ENCODE measurements around the gene CCDC88C. TPM values are rescaled to one million over a fixed set of nuclear protein-coding genes. Genes with fewer than 3 reads are reported as not detected.

CCDC88C gene
- total RNA-seq, 1 experiment from 2014 or later = 19.7 TPM

DNA sequence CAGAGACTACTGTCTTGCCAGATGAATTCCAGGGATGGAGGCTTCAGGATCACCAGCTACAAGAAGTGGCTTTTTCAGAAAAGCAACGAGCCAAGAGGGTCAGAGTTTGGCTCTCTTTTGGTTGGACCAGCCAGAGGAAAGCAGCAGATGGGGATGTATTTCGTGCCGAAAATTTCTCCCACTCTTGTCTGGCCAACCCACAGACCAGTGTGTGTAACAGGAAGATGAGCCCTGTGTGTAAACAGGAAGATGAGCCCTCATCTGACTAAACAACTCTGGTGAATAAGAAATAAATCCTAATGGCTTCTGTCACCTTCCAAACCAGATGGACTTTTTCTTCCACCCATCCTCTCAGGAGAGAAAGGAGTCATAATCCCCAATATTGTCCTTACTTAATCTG, 186.2 kb downstream of the CCDC88C start:
- H3K4me1 ChIP-seq (ENCODE audit: insufficient read depth, low read length) = peaks cover 44% of the 10 kb centered on the region
- TF ChIP-seq, protein P1, sequence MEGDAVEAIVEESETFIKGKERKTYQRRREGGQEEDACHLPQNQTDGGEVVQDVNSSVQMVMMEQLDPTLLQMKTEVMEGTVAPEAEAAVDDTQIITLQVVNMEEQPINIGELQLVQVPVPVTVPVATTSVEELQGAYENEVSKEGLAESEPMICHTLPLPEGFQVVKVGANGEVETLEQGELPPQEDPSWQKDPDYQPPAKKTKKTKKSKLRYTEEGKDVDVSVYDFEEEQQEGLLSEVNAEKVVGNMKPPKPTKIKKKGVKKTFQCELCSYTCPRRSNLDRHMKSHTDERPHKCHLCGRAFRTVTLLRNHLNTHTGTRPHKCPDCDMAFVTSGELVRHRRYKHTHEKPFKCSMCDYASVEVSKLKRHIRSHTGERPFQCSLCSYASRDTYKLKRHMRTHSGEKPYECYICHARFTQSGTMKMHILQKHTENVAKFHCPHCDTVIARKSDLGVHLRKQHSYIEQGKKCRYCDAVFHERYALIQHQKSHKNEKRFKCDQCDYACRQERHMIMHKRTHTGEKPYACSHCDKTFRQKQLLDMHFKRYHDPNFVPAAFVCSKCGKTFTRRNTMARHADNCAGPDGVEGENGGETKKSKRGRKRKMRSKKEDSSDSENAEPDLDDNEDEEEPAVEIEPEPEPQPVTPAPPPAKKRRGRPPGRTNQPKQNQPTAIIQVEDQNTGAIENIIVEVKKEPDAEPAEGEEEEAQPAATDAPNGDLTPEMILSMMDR (conservative IDR thresholded peaks at IDR 0.05; ENCODE audit: low read depth, low read length) = no peak
- TF ChIP-seq EZH2phosphoT487 (IDR thresholded peaks at IDR 0.05; ENCODE audit: borderline replicate concordance, low read length) = no peak
- no peak for TF ChIP-seq EZH2 (IDR thresholded peaks at IDR 0.05; ENCODE audit: low read length, unreplicated experiment)
- ChIA-PET CTCF (no interaction called here), POLR2A (ENCODE audit: unreplicated experiment) (no interaction called here)
- no peak overlapping the region for H3K27ac ChIP-seq (ENCODE audit: low read length)
- DNase-seq (no peak), ATAC-seq (no peak)
- intact Hi-C loops (cut with micrococcal nuclease) = no loop called here
- no peaks in the 10 kb centered on the region for H3K27me3 ChIP-seq (ENCODE audit: low read length)
- H3K79me2 ChIP-seq (ENCODE audit: low read length) = no peaks in the 10 kb centered on the region
- no peaks in the 10 kb centered on the region for H3K9me2 ChIP-seq (replicated peaks; ENCODE audit: low read length)
- H3K9ac ChIP-seq (ENCODE audit: low read length) = no peak overlapping the region
- H3K9me3 ChIP-seq (ENCODE audit: low read length) = no peaks in the 10 kb centered on the region
- no peak overlapping the region for H3K4me3 ChIP-seq (ENCODE audit: low read length)
- no peaks in the 10 kb centered on the region for H4K20me1 ChIP-seq (ENCODE audit: low read length)
- H3K36me3 ChIP-seq (ENCODE audit: low read depth, low read length) = no peaks in the 10 kb centered on the region
- no peak overlapping the region for H2AFZ ChIP-seq (ENCODE audit: low read length)
- no peak overlapping the region for H3K4me2 ChIP-seq (ENCODE audit: low read length)
- no TSS peak for BruUV-seq (replicated peaks)
- H3F3A ChIP-seq (ENCODE audit: low read length, unreplicated experiment) = no peaks in the 10 kb centered on the region

DNA sequence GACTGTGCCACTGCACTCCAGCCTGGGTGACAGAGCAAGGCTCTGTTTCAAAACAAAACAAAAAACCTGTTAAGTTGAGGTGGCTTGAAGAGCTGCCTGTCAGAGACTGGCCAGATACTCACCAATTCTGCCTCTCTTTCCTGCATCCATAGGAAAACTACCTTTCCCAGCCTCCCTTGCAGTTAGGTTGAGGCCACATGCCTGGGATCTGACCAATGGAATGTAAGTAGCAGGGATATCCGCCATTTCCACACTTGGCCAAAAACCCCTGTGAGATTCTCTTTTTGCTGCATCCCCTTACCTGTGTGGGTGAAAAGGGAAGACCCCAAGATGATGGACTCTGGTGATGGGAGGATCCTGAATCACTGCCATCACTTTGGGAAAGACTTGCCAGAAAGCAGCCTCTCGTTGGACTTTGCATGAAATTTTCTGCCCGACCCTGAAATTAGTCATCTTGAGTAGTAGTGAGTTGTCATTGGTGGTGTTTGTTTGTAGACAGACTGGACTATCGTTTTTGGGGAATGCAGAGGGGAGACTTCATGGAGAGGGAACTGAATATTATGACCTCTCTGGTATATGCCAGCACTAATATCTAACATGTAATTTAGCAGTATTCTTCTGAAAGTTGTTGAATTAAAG, 187.1 kb downstream of the CCDC88C start:
- no peaks in the 10 kb centered on the region for H3K9me3 ChIP-seq (ENCODE audit: low read length)

More for the DNA sequence above, 187.1 kb downstream of the CCDC88C start:
- no peak for TF ChIP-seq EZH2 (IDR thresholded peaks at IDR 0.05; ENCODE audit: low read length, unreplicated experiment)
- no peak for TF ChIP-seq EZH2phosphoT487 (IDR thresholded peaks at IDR 0.05; ENCODE audit: borderline replicate concordance, low read length)
- TF ChIP-seq, protein P1 (conservative IDR thresholded peaks at IDR 0.05; ENCODE audit: low read depth, low read length) = no peak
- H3K36me3 ChIP-seq (ENCODE audit: low read depth, low read length) = no peaks in the 10 kb centered on the region
- intact Hi-C loops (cut with micrococcal nuclease) = no loop called here
- H3K9me2 ChIP-seq (replicated peaks; ENCODE audit: low read length) = no peaks in the 10 kb centered on the region
- peak overlapping the region; percentile 29; the same call in 1 of the 2 replicates for H3K4me2 ChIP-seq (ENCODE audit: low read length)
- H3K27ac ChIP-seq (ENCODE audit: low read length) = peak overlapping the region; percentile 89
- ChIA-PET POLR2A (ENCODE audit: unreplicated experiment) (no interaction called here), CTCF (no interaction called here)
- no peak overlapping the region for H3K4me3 ChIP-seq (ENCODE audit: low read length)
- H3K27me3 ChIP-seq (ENCODE audit: low read length) = no peaks in the 10 kb centered on the region
- H3K79me2 ChIP-seq (ENCODE audit: low read length) = no peaks in the 10 kb centered on the region
- no peak overlapping the region for H3K9ac ChIP-seq (ENCODE audit: low read length)
- H4K20me1 ChIP-seq (ENCODE audit: low read length) = no peaks in the 10 kb centered on the region
- H2AFZ ChIP-seq (ENCODE audit: low read length) = peak overlapping the region; percentile 64
- peaks cover 44% of the 10 kb centered on the region for H3K4me1 ChIP-seq (ENCODE audit: insufficient read depth, low read length)
- no TSS peak for BruUV-seq (replicated peaks)
- no peaks in the 10 kb centered on the region for H3F3A ChIP-seq (ENCODE audit: low read length, unreplicated experiment)
- DNase-seq (peak; percentile 42), ATAC-seq (peak; percentile 15; the same call in 1 of the 2 replicates)

All from PC-3 (cell line).